GM19395 (cell line): ENCODE data around the gene ERBB3.

Source experiments
- ATAC-seq: cut with Tn5 transposase; IDR thresholded peaks from one replicate; pipeline ENCODE4 v1.9.1; 2021; ENCODE audit warnings: mild to moderate bottlenecking, moderate library complexity; ENCODE audit not compliant: unreplicated experiment

Gene ERBB3

GRCh38 chr12:56078931-56079722 lies 838 bp upstream of the ERBB3 start:
- ATAC-seq: peak; percentile 74

GRCh38 chr12:56080556-56081138 lies 682 bp downstream of the ERBB3 start:
- no peak for ATAC-seq

DNA sequence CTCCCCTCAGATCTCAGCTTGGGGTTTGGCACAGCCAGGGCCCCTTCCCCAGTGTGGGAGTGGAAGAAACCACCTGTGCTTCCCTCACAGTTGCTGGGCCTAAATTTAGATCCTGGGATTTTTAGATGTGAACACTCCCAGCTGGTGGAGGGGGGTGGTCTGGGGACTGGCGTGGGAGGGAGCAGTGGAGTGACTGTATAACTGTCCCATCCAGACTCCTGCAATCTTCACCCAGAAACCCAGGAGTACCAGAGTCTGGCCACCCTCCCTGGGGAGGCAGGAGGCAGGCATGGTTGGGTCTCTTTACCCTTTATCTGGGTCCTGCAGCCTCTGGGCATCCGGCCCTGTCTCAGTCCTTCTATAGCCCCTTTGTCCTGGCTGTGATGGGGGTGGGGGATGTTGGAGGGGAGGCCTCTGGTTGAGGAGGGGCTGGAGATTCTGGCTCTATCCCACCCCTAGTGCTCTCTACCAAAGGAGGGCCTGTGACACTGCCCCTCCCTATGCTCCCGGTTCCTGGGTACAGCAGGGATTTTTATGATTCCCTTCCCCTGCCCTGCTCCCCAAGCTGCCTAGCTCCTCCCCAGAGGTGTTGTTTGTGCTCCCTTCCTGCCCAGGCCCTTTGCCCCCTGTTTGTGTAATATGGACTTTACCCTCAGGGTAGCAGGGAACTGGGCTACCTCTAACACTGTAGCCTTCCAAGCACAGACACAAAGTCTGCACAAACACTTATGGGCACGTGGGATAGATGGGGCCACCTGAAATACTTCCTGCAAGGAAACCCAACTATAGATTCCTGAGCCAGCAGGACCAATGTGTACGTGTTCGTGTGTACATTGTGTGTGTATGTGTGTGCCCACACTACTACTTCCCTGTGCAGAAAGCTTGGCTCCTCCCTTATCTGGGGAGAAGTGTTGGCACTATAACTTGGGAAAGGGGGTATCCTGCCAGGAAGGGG lies 1.7 kb downstream of the ERBB3 start:
- ATAC-seq: no peak

DNA sequence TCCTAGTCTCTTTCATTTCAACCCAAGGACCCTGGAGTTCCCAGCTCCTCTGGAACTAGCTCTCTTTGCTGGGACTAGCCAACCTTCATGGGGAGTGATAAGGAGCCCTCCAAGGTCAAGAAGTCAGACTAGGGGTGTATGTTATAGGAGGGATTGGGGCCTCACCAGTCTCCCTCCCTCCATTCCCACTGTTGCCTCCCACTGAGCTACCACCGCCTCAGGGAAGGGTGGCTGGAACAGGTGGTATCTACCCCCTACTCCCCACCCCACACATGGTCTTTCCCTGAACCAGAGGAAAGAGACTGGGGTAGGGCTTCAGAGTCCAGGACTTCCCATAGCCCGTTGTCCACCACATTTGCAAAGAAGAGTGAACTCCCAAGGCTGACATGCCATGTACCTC lies 2.4 kb downstream of the ERBB3 start:
- no peak for ATAC-seq

DNA sequence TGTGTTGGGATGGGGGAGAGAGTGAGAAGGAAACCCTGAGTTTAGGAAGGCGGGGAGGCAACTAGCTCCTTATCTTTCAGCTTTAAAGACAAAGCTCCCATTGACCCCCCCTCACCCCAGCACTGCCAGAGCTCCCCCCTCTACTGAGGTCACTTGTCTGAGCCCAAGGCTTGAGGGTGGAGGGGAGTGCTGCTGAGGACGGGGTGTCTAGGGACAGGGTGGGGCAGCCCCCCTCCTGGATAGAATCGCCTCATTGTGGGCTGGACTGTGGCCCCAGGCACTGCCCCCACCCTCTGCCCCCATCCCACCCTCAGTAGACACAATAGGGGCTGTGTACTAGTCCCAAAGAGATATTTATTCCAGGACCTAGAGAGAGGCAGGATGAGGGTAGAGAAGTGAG lies 3.0 kb downstream of the ERBB3 start:
- no peak for ATAC-seq

GRCh38 chr12:56084958-56085543 lies 5.1 kb downstream of the ERBB3 start:
- ATAC-seq: no peak

DNA sequence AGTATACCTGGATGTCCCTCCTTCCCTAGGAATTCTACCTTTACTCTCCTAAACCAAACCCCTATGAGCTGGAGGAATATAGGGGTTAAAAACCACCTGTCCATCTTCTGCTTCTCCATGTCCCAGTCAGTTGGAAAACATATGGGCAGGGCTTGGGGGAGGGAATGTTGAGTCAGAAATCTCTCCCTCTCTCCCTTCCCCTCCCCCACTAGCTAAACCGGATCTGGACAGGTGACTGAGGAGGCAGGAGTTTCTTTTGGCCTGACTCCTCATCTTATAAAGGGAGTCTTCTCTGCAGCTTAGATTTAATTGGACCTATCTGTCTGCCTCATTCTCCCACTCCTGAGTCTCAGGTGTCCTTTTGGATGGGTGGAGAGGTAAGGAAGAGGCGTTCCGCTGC lies 6.1 kb downstream of the ERBB3 start:
- no peak for ATAC-seq

- no peak for ATAC-seq
These were observed 6.6 kb downstream of the ERBB3 start for GRCh38 chr12:56086608-56087007.

DNA sequence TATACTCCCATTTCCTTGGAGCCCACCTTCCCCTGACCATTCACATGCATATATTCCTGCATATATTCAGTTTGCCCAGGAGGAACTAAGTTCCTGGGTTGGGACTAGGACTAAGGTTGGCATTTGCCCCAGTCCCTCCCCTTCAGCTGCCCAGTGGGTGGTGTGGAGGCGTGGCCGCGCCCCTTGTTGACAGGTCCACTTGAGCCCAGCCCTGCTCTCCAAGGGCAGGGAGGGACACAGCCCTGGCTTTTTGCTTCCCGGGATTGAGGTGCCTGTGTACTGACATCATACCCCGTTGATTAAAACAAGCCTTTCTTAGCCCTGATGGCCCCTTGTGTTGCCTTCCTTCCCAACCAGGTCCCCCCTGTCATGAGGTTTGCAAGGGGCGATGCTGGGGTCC lies 7.3 kb downstream of the ERBB3 start:
- no peak for ATAC-seq

GRCh38 chr12:56097738-56098137 lies 17.8 kb downstream of the ERBB3 start:
- no peak for ATAC-seq

DNA sequence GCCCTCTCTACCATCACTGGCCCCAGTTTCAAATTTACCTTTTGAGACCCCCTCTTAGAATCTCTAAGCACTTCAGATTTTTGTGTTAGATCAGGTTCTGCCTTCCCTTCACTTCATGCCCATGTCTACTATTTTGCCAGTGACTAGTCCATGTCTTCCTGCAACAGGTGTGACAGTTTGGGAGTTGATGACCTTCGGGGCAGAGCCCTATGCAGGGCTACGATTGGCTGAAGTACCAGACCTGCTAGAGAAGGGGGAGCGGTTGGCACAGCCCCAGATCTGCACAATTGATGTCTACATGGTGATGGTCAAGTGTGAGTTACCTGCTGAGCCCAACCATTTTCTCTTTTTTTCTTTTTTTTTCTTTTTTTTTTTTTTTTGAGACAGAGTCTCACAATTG lies 18.6 kb downstream of the ERBB3 start:
- ATAC-seq: no peak

GRCh38 chr12:56099787-56100186 lies 19.8 kb downstream of the ERBB3 start:
- ATAC-seq: no peak

GRCh38 chr12:56101045-56101444 lies 21.1 kb downstream of the ERBB3 start:
- no peak for ATAC-seq

DNA sequence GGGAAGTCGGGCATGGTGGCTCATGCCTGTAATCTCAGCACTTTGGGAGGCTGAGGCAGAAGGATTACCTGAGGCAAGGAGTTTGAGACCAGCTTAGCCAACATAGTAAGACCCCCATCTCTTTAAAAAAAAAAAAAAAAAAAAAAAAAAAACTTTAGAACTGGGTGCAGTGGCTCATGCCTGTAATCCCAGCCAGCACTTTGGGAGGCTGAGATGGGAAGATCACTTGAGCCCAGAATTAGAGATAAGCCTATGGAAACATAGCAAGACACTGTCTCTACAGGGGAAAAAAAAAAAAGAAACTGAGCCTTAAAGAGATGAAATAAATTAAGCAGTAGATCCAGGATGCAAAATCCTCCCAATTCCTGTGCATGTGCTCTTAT lies 22.7 kb downstream of the ERBB3 start:
- ATAC-seq: no peak

GRCh38 chr12:56103066-56103711 lies 23.2 kb downstream of the ERBB3 start:
- ATAC-seq: no peak

DNA sequence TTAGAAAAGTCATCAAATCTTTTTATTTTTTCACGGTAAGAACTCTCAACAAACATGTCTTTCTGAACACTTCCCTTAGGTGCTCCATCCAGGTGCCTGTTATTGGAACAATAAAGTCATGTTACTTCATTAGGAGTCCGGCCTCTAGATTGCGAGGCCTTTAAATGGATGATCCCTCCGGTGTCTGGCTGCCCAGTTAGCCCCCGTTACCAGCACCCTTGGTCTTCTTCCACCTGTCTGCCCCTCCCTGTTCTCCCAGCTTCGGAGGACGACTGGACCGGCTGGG lies 23.8 kb downstream of the ERBB3 start:
- ATAC-seq: no peak

- ATAC-seq: peak; percentile 95
These were observed 24.3 kb downstream of the ERBB3 start, which contains the start of gene PA2G4 for GRCh38 chr12:56104109-56104814. TSS of gene PA2G4 (plus strand) at chr12:56104559. CDS start at chr12:56104738, 179 bp downstream.

DNA sequence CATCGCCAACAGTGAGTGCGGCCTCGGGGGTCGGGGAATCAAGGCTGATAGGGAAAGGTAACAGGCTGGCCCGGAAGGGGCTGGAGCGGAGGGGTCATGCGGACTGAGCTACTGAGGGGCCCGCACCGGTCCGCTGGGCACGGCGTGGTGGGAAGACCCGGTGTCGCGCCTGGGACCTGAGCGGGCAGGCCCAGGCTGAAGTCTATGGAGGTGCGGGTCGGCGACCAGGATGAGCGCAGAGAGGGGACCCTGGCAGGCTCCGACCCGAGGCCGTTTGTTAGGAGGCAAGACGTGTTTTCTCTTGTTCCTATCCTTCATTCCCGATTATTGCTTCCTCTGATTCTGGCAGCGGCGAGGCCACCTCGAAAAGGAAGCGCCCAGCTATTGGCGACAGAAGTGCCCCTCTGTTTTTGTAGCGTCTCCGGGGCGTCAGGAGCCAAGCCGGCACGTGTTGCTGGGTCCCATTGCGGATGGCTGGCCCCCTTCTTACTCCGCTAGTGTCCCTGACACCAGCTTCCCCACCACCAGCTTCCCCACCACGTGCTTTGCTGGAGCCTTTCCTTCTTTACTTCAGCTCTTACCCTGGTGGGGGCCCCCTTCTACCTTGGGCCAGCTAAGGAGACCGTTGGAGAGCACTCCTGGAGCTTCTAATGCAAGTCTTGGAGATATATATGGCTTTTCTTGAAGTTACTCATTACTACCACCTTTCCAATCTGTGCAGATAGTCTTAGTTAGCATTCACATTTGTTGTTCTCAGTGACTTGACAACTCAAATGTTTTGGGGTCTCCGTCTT lies 25.0 kb downstream of the ERBB3 start:
- ATAC-seq: peak; percentile 24

DNA sequence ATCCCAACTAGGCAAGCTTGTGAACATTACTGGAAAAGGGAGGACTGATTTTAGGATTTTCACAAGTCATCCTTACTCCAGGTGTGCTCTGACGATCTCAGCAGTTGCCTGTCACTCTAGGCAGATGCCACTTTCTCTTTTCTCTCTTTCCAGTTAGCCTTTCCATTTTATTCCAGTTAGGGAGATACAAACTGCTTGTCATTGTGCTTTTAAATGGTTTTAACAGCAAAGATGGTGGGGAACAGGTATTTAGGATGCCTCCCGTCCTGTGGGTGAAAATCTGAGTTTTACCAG lies 25.6 kb downstream of the ERBB3 start:
- no peak for ATAC-seq

- ATAC-seq: no peak
These were observed 27.3 kb downstream of the ERBB3 start for GRCh38 chr12:56107242-56107641.
